ENCODE results near the gene BRD9. TPM values are rescaled to one million over a fixed set of nuclear protein-coding genes. Genes with fewer than 3 reads are reported as not detected.

BRD9 gene
- total and polyA plus RNA-seq, 9 of the 15 experiments (the other 6 are each of a cell fraction or from before 2014, with no cell fraction given): 2.4 to 68.7 (median 44.9) TPM

DNA sequence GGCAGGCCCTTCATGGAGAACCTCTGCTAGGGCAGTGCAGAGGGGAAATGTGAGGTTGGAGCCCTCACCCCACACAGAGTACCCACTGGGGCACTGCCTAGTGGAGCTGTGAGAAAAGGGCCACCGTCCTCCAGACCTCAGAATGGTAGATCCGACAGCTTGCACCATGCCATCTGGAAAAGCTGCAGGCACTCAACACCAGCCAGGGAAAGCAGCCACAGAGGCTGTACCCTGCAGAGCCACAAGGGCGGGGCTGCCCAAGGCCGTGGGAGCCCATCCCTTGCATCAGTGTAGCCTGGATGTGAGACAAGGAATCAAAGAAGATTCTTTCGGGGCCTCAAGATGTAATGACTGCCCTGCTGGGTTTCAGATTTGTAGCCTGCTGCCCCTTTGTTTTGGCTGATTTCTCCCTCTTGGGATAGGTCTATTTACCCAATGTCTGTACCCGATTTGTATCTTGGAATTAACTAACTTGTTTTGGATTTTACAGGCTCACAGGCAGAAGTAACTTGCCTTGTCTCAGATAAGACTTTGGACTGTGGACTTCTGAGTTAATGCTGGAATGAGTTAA lies 25.2 kb downstream of the BRD9 start (continued):
- peak; percentile 38; the same call in 1 of the 2 replicates for TF ChIP-seq SUPT5H (IDR thresholded peaks at IDR 0.05)
- TF ChIP-seq, protein P1, sequence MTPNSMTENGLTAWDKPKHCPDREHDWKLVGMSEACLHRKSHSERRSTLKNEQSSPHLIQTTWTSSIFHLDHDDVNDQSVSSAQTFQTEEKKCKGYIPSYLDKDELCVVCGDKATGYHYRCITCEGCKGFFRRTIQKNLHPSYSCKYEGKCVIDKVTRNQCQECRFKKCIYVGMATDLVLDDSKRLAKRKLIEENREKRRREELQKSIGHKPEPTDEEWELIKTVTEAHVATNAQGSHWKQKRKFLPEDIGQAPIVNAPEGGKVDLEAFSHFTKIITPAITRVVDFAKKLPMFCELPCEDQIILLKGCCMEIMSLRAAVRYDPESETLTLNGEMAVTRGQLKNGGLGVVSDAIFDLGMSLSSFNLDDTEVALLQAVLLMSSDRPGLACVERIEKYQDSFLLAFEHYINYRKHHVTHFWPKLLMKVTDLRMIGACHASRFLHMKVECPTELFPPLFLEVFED (CRISPR knock-in tag; conservative IDR thresholded peaks at IDR 0.05): no peak
- TF ChIP-seq, protein P2, sequence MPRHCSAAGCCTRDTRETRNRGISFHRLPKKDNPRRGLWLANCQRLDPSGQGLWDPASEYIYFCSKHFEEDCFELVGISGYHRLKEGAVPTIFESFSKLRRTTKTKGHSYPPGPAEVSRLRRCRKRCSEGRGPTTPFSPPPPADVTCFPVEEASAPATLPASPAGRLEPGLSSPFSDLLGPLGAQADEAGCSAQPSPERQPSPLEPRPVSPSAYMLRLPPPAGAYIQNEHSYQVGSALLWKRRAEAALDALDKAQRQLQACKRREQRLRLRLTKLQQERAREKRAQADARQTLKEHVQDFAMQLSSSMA (CRISPR knock-in tag; IDR thresholded peaks at IDR 0.05): no peak
- TF ChIP-seq JUN (IDR thresholded peaks at IDR 0.05; ENCODE audit: borderline replicate concordance, low read depth, low read length): no peak
- no peak for TF ChIP-seq JUN (CRISPR knock-in tag; IDR thresholded peaks at IDR 0.05; ENCODE audit: borderline replicate concordance)
- TF ChIP-seq ZNF212 (CRISPR knock-in tag; IDR thresholded peaks at IDR 0.05): no peak
- no peak for TF ChIP-seq ZNF436 (CRISPR knock-in tag; IDR thresholded peaks at IDR 0.05)
- no peak for TF ChIP-seq MIER1 (IDR thresholded peaks at IDR 0.05; ENCODE audit: low read depth)

DNA sequence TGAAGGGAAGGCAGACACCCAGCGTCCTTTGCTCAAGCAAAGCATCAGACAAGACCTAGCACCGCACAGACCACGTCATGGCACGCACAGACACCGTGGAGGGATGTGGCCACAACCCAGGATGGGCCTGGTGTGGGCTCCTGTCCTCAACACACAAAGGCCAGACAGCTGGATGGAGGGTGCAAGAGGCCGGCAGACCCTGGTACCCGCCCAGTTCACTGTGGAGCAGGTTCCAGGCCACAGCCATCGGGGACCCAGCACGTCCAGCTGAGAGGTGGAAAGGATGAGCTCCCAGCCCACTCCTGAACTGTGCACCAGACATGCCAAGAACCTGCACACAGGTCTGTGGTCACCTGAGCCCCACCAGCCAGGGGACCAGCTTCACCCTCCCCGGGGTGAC lies 26.8 kb downstream of the BRD9 start:
- in situ Hi-C loops (cut with MboI) (no loop called here), intact Hi-C loops (cut with micrococcal nuclease) (no loop called here)
- peak overlapping the region in 1 of 2 experiments; percentile 48; a peak in 2 of 4 replicates for H3K9ac ChIP-seq (ENCODE audit: insufficient read depth in 1 of 2, low read depth in 2 of 2, low read length in 2 of 2)
- H3K27ac ChIP-seq (ENCODE audit: extremely low read depth, low read depth, low read length): no peak overlapping the region
- peaks cover 86% of the 10 kb centered on the region for H3K36me3 ChIP-seq (ENCODE audit: control insufficient read depth, insufficient read depth, low read length)
- H3K4me3 ChIP-seq: no peak overlapping the region
- no peaks in the 10 kb centered on the region for H3K27me3 ChIP-seq (ENCODE audit: control insufficient read depth in 2 of 2, insufficient read depth in 2 of 2, low read length in 2 of 2)
- no peak overlapping the region for H3K4me2 ChIP-seq (ENCODE audit: insufficient read depth, low read length)
- H3K79me2 ChIP-seq (ENCODE audit: control insufficient read depth, insufficient read depth, low read length): no peaks in the 10 kb centered on the region
- FAIRE-seq: no peak
- 94% methylated on average over 10 of the region's 10 CpGs for WGBS (ENCODE audit: insufficient coverage, low coverage, missing lambda C conversion rate)
- H2AFZ ChIP-seq (ENCODE audit: low read depth, low read length): no peak overlapping the region
- no peaks in the 10 kb centered on the region for H3K9me1 ChIP-seq (ENCODE audit: control insufficient read depth, insufficient read depth, low read length)
- H3K9me3 ChIP-seq (replicated peaks; ENCODE audit: control insufficient read depth, insufficient read depth, low read depth, low read length): no peaks in the 10 kb centered on the region
- H4K20me1 ChIP-seq (replicated peaks; ENCODE audit: control insufficient read depth, insufficient read depth, low read length): peaks cover 9% of the 10 kb centered on the region; the same call in 1 of the 2 replicates
- no TSS peak for BruUV-seq (replicated peaks)
- ChIA-PET CTCF (ENCODE audit: low intra/inter-chr PET ratio) (no interaction called here), POLR2A (no interaction called here)
- peaks cover 0 to 27% of the 10 kb centered on the region in 2 experiments; a peak in 1 of 5 replicates for H3K4me1 ChIP-seq (replicated peaks in 1 of 2; ENCODE audit: control insufficient read depth in 2 of 2, insufficient read depth in 2 of 2, low read length in 2 of 2)
- peak in 1 of 4 experiments; percentile 24 for DNase-seq (ENCODE audit: extremely low read depth in 1 of 4, low spot score in 3 of 4)
- no peak for ATAC-seq
- no peak for TF ChIP-seq SIRT6 (IDR thresholded peaks at IDR 0.05; ENCODE audit: low read depth, low read length)
- TF ChIP-seq NR3C1 (CRISPR knock-in tag; IDR thresholded peaks at IDR 0.05): no peak
- TF ChIP-seq TAL1 (IDR thresholded peaks at IDR 0.05): no peak
- TF ChIP-seq MEF2A (IDR thresholded peaks at IDR 0.05; ENCODE audit: control insufficient read depth, low read depth, low read length): no peak
- TF ChIP-seq RBFOX2 (IDR thresholded peaks at IDR 0.05; ENCODE audit: low read depth, low read length): 0 out of 2 replicates have a peak, but pooled peaks have one; percentile 17
- TF ChIP-seq POLR2AphosphoS5 (IDR thresholded peaks at IDR 0.05; ENCODE audit: control insufficient read depth, insufficient read depth, low read depth, low read length): peak; percentile 4; the same call in 1 of the 2 replicates
- TF ChIP-seq, protein P3, sequence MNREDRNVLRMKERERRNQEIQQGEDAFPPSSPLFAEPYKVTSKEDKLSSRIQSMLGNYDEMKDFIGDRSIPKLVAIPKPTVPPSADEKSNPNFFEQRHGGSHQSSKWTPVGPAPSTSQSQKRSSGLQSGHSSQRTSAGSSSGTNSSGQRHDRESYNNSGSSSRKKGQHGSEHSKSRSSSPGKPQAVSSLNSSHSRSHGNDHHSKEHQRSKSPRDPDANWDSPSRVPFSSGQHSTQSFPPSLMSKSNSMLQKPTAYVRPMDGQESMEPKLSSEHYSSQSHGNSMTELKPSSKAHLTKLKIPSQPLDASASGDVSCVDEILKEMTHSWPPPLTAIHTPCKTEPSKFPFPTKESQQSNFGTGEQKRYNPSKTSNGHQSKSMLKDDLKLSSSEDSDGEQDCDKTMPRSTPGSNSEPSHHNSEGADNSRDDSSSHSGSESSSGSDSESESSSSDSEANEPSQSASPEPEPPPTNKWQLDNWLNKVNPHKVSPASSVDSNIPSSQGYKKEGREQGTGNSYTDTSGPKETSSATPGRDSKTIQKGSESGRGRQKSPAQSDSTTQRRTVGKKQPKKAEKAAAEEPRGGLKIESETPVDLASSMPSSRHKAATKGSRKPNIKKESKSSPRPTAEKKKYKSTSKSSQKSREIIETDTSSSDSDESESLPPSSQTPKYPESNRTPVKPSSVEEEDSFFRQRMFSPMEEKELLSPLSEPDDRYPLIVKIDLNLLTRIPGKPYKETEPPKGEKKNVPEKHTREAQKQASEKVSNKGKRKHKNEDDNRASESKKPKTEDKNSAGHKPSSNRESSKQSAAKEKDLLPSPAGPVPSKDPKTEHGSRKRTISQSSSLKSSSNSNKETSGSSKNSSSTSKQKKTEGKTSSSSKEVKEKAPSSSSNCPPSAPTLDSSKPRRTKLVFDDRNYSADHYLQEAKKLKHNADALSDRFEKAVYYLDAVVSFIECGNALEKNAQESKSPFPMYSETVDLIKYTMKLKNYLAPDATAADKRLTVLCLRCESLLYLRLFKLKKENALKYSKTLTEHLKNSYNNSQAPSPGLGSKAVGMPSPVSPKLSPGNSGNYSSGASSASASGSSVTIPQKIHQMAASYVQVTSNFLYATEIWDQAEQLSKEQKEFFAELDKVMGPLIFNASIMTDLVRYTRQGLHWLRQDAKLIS (CRISPR knock-in tag; IDR thresholded peaks at IDR 0.05): no peak

All from K562 (cell line).